ENCODE data around the gene METTL8. TPM values are rescaled to one million over a fixed set of nuclear protein-coding genes. Genes with fewer than 3 reads are reported as not detected.

METTL8 gene
- total and polyA plus RNA-seq, 7 donors: 3.0 to 15.5 (median 10.8) TPM

DNA sequence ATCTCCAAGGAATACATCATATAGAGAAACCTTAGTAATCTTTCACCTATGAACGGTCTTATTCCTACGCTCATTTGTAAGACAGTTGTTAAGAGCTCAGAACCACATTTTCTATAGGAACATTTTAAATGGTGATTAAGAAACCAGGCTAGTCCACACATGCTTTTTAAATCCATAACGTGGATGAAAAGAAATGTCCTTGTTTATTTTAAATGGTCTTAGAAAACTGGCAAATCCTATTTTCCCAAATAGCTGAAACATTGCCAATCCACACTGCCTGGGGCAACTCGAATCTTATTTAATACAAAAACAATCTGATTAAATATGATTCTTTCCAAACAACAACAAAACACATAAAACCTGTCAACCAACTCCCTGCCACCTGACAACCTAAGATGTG lies 23.7 kb downstream of the METTL8 start:
- no peak overlapping the region for H3K4me3 ChIP-seq
- H3K4me1 ChIP-seq: no peaks in the 10 kb centered on the region
- no peaks in the 10 kb centered on the region for H3K27me3 ChIP-seq (ENCODE audit: insufficient read depth in 3 of 3, low read length in 2 of 3)
- ATAC-seq (no peak), DNase-seq (no peak)
- TF ChIP-seq, protein P1, sequence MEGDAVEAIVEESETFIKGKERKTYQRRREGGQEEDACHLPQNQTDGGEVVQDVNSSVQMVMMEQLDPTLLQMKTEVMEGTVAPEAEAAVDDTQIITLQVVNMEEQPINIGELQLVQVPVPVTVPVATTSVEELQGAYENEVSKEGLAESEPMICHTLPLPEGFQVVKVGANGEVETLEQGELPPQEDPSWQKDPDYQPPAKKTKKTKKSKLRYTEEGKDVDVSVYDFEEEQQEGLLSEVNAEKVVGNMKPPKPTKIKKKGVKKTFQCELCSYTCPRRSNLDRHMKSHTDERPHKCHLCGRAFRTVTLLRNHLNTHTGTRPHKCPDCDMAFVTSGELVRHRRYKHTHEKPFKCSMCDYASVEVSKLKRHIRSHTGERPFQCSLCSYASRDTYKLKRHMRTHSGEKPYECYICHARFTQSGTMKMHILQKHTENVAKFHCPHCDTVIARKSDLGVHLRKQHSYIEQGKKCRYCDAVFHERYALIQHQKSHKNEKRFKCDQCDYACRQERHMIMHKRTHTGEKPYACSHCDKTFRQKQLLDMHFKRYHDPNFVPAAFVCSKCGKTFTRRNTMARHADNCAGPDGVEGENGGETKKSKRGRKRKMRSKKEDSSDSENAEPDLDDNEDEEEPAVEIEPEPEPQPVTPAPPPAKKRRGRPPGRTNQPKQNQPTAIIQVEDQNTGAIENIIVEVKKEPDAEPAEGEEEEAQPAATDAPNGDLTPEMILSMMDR (IDR thresholded peaks at IDR 0.05): no peak
- no peaks in the 10 kb centered on the region for H3K9me3 ChIP-seq
- H3K27ac ChIP-seq: no peak overlapping the region
- intact Hi-C loops (cut with DNase I): loop anchor here in 1 of 2 donors (10.0 kb wide), 1 partner anchor 65 kb away; no protein-coding TSS in a partner anchor
- H3K36me3 ChIP-seq (ENCODE audit: insufficient read depth in 1 of 2, low read depth in 1 of 2): no peaks in the 10 kb centered on the region
- WGBS, 3 donors: 67 to 76% (median 69%) methylated on average over 4 of the region's 4 CpGs

DNA sequence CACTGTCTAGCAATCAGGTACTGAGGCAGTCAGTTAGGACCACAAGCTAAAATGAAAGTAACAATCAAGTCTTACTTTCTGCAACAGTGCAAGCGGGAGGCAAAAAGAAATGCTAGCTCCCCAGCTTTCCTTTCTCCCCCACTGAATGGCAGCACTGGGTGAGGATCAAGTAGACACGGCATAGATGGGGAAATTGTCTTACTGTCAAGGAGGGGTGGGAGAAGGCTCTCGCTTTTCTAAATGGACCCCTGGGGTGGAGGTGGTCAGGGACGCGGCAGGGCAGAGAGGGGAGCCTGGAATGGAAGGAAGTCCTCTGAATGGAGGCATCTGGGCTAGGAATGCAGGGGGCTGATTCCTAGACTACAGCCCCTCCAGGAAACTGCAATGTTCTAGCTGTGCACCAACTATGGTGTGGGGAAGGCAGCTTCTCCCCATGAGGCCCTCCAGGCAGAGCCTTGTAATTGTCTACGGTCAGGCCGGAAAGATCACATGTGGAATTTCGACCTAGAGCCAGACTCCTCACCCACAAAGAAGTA lies 24.3 kb downstream of the METTL8 start:
- Histone ChIP-seq H3K36me3 (ENCODE audit: insufficient read depth in 1 of 2, low read depth in 1 of 2) (no peaks in the 10 kb centered on the region), H3K27ac (no peak overlapping the region), H3K27me3 (ENCODE audit: insufficient read depth in 3 of 3, low read length in 2 of 3) (no peaks in the 10 kb centered on the region), H3K9me3 (no peaks in the 10 kb centered on the region), H3K4me1 (no peaks in the 10 kb centered on the region), H3K4me3 (peak overlapping the region; percentile 40)
- no peak for DNase-seq
- TF ChIP-seq, protein P1 (IDR thresholded peaks at IDR 0.05): no peak
- intact Hi-C loops (cut with DNase I): no loop called here
- WGBS, 3 donors: 55 to 70% (median 70%) methylated on average over 8 of the region's 8 CpGs
- ATAC-seq: no peak

DNA sequence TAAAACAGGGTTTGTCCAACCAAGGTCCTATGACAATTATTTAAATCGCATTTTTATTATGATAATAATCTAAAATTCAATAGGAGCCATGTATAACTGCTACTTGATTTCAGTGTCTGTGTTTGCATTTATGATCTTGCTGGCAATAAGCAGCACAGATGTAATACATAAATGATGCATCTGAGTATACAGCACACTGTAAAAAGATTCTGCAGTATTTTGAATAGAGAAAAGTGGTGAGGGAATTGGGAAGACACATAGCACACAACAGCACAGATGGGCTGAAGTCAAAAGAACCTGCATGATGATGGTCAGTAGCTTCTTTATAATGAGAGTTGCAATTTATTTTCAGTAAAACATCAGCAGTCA lies 26.1 kb downstream of the METTL8 start:
- TF ChIP-seq, protein P1 (IDR thresholded peaks at IDR 0.05): no peak
- Histone ChIP-seq H3K27me3 (ENCODE audit: insufficient read depth in 3 of 3, low read length in 2 of 3) (no peaks in the 10 kb centered on the region), H3K36me3 (ENCODE audit: insufficient read depth in 1 of 2, low read depth in 1 of 2) (no peaks in the 10 kb centered on the region), H3K27ac (no peak overlapping the region), H3K4me3 (no peak overlapping the region), H3K9me3 (no peaks in the 10 kb centered on the region), H3K4me1 (no peaks in the 10 kb centered on the region)
- DNase-seq (no peak), ATAC-seq (no peak)
- WGBS, 3 donors: 83 to 92% (median 91%) methylated on average over 1 of the region's 1 CpG
- intact Hi-C loops (cut with DNase I): no loop called here

DNA sequence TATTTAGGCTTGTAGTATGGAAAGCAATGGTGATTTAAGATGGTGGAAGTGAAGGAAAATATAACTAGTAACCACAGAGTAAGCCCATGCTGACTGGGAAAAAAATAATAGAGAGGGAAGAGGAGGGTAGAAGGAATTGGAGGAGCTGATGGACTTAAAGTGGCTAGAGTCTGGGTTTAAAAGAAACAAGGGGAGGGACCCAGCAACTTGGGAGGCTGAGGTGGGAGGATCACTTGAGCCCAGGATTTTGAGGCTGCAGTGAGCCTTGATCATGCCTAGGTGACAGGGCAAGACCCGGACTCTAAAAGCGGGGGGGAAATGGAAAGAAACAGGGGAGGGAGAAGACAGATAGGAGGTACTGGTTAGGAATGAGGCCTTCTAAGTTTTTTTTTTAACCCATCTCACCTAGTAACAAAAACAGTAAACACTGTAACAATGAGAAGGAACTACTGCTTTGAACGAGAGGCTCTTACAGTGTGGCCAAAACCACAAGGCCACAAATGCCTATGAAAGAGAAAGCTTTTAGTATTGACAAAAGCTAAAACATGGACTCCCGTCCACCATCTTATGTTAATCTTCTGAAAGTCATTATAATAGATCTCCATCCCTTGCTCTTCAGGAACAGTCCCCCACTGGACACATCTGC lies 26.6 kb downstream of the METTL8 start:
- Histone ChIP-seq H3K27ac (no peak overlapping the region), H3K27me3 (ENCODE audit: insufficient read depth in 3 of 3, low read length in 2 of 3) (no peaks in the 10 kb centered on the region), H3K36me3 (ENCODE audit: insufficient read depth in 1 of 2, low read depth in 1 of 2) (no peaks in the 10 kb centered on the region), H3K4me3 (no peak overlapping the region), H3K4me1 (no peaks in the 10 kb centered on the region), H3K9me3 (peaks cover under 1% of the 10 kb centered on the region)
- intact Hi-C loops (cut with DNase I): no loop called here
- WGBS, 3 donors: 91 to 92% (median 92%) methylated on average over 4 of the region's 4 CpGs
- ATAC-seq: no peak
- no peak for DNase-seq
- TF ChIP-seq, protein P1 (IDR thresholded peaks at IDR 0.05): no peak

DNA sequence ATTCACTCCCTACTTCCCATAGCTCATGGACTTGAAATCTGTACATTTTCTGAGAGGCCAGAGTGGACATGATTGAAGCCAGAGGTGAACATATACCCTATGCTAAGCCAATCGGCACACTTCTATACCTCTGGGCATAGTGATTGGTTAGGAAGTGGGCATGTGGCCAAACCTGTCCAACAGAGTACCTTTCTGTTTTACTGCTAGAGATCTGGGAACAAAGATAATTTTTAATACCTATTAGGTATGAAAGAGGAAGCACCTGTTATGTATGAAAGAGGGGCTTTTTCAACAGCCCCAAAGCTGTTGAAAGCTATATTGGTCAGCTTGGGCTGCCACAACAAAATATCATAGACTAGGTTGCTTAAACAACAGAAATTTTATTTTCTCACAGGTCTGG lies 27.7 kb downstream of the METTL8 start:
- ATAC-seq: no peak
- H3K4me1 ChIP-seq: no peaks in the 10 kb centered on the region
- H3K9me3 ChIP-seq: peaks cover 5% of the 10 kb centered on the region
- intact Hi-C loops (cut with DNase I): no loop called here
- H3K27me3 ChIP-seq (ENCODE audit: insufficient read depth in 3 of 3, low read length in 2 of 3): no peaks in the 10 kb centered on the region
- H3K27ac ChIP-seq: no peak overlapping the region
- H3K36me3 ChIP-seq (ENCODE audit: insufficient read depth in 1 of 2, low read depth in 1 of 2): no peaks in the 10 kb centered on the region
- no peak for DNase-seq
- TF ChIP-seq, protein P1 (IDR thresholded peaks at IDR 0.05): no peak
- H3K4me3 ChIP-seq: no peak overlapping the region
- WGBS, 3 donors: 77 to 94% (median 86%) methylated on average over 1 of the region's 1 CpG

All from psoas muscle (tissue), 8 donors.